ENCODE measurements around the gene CLPTM1. TPM values are rescaled to one million over a fixed set of nuclear protein-coding genes. Genes with fewer than 3 reads are reported as not detected.

The CLPTM1 gene
- total and polyA plus RNA-seq, 9 of the 15 experiments (the other 6 are each of a cell fraction or from before 2014, with no cell fraction given) = 0.37 to 96.0 (median 27.5) TPM

GRCh38 chr19:45037393-45038169 is 82.4 kb downstream of the CLPTM1 start (continued):
- TF ChIP-seq ZNF764 (CRISPR knock-in tag; IDR thresholded peaks at IDR 0.05; ENCODE audit: low read depth) = no peak
- no peak for TF ChIP-seq USF2 (CRISPR knock-in tag; IDR thresholded peaks at IDR 0.05)
- peak; percentile 95 for TF ChIP-seq ADNP (tag; IDR thresholded peaks at IDR 0.05)
- peak; percentile 75 for TF ChIP-seq ZBTB33 (CRISPR knock-in tag; IDR thresholded peaks at IDR 0.05)
- TF ChIP-seq KHSRP (IDR thresholded peaks at IDR 0.05) = no peak

Measured in K562 (cell line).